HCT116 (cell line): ENCODE results near the gene CDH13. TPM values are rescaled to one million over a fixed set of nuclear protein-coding genes. Genes with fewer than 3 reads are reported as not detected.

ENCODE experiments used
- ATAC-seq: fragments of 200-7000 bp; cut with Tn5 transposase; 2 replicates; pipeline ENCODE4 v1.9.1; 2020; ENCODE audit warnings: mild to moderate bottlenecking, moderate library complexity
- BruUV-seq: library from RNA; stranded (reverse); fragments of 400-500 nt; replicated peaks from 2 replicates; lab custom pipeline; 2021; lab: Mats Ljungman, UMichigan
- CTCF ChIA-PET: fragments of 300-600 bp; sonication (Branson Sonifier 250); formaldehyde crosslinking; loops from one replicate; lab custom pipeline; 2021; ENCODE audit warnings: antibody characterized with exemption; lab: Charles Lee
- POLR2A ChIA-PET: fragments of 300-600, 350-600 bp; sonication (Branson Sonifier 250); formaldehyde crosslinking; loops from one replicate; lab custom pipeline; 2021; ENCODE audit warnings: antibody characterized with exemption; lab: Charles Lee
- RAD21 ChIA-PET, 2 experiments: fragments of 300-600 bp; sonication (Branson Sonifier 250); formaldehyde crosslinking; loops; one replicate each; lab custom pipeline; 2023; ENCODE audit warnings: low total read pairs in 2 of 2; ENCODE audit not compliant: uncharacterized antibody in 2 of 2, unreplicated experiment in 2 of 2, low non-redundant PET in 1 of 2; lab: Charles Lee
- DNase-seq: peaks from one replicate; pipeline ENCODE4 v3.0.0-alpha.2; 2010; ENCODE audit warnings: low read depth, low spot score
- H2AFZ ChIP-seq: fragments of 200-600 bp; shearing (Covaris generic), sonication (generic); 2 replicates; pipeline ENCODE4 v1.6.1; 2017; ENCODE audit warnings: low read depth, mixed run types, mixed read lengths, antibody characterized with exemption, low read length; ENCODE audit not compliant: poor library complexity, severe bottlenecking
- H3K27ac ChIP-seq: 2 replicates; pipeline ENCODE4 v1.5.1; 2012; ENCODE audit warnings: low read depth, low read length
- H3K27me3 ChIP-seq: fragments of 200-600 bp; sonication (generic); 2 replicates; pipeline ENCODE4 v1.6.1; 2016; ENCODE audit warnings: mixed run types, low read length, mixed read lengths; ENCODE audit not compliant: insufficient read depth
- H3K36me3 ChIP-seq, 2 experiments: fragments of 200-500 bp in 1 of 2; fragments of 200-600 bp in 1 of 2; sonication (Bioruptor generic) in 1 of 2; sonication (generic) in 1 of 2; 2 replicates each; pipeline versions ENCODE4 v1.5.1 to v1.6.1; 2014 to 2016; ENCODE audit warnings: low read length in 2 of 2, inconsistent platforms in 1 of 2, mixed read lengths in 1 of 2, mixed run types in 1 of 2; ENCODE audit not compliant: insufficient read depth in 2 of 2, control insufficient read depth in 1 of 2
- H3K4me1 ChIP-seq, 2 experiments: fragments of 200-600 bp in 1 of 2; sonication (generic) in 1 of 2; 2 replicates each; pipeline versions ENCODE4 v1.5.1 to v1.6.1; 2012 to 2017; ENCODE audit warnings: low read length in 2 of 2, inconsistent platforms in 1 of 2, mild to moderate bottlenecking in 1 of 2, mixed read lengths in 1 of 2, mixed run types in 1 of 2, moderate library complexity in 1 of 2; ENCODE audit not compliant: insufficient read depth in 2 of 2, control insufficient read depth in 1 of 2
- H3K4me2 ChIP-seq: fragments of 200-600 bp; sonication (generic); 2 replicates; pipeline ENCODE4 v1.6.1; 2017; ENCODE audit warnings: mixed run types, low read length, mixed read lengths
- H3K4me3 ChIP-seq, 2 experiments: fragments of 200-600 bp in 1 of 2; sonication (generic) in 1 of 2; replicated peaks in 1 of 2; 2 replicates each; pipeline ENCODE4 v1.5.1; 2011 to 2016; ENCODE audit warnings: low read length in 2 of 2, control low read depth in 1 of 2, low read depth in 1 of 2, mild to moderate bottlenecking in 1 of 2, mixed read lengths in 1 of 2, mixed run types in 1 of 2
- H3K79me2 ChIP-seq: fragments of 200-600 bp; sonication (generic); 2 replicates; pipeline ENCODE4 v1.6.1; 2017; ENCODE audit warnings: mild to moderate bottlenecking, mixed run types, low read length, moderate library complexity, mixed read lengths; ENCODE audit not compliant: insufficient read depth
- H3K9ac ChIP-seq: fragments of 200-600 bp; sonication (generic); 2 replicates; pipeline ENCODE4 v1.6.1; 2016; ENCODE audit warnings: low read length, mixed read lengths
- H3K9me2 ChIP-seq: fragments of 200-600 bp; sonication (generic), shearing (Covaris generic); 2 replicates; pipeline ENCODE4 v1.6.1; 2017; ENCODE audit warnings: mixed run types, mild to moderate bottlenecking, moderate library complexity; ENCODE audit not compliant: insufficient read depth
- H3K9me3 ChIP-seq, 2 experiments: fragments of 200-500 bp in 1 of 2; fragments of 200-600 bp in 1 of 2; sonication (Bioruptor generic) in 1 of 2; sonication (generic) in 1 of 2; 2 replicates each; pipeline ENCODE4 v1.6.1; 2014 to 2017; ENCODE audit warnings: low read length in 2 of 2, mixed read lengths in 2 of 2, inconsistent platforms in 1 of 2, low read depth in 1 of 2, mild to moderate bottlenecking in 1 of 2, mixed run types in 1 of 2, moderate library complexity in 1 of 2; ENCODE audit not compliant: control insufficient read depth in 1 of 2, insufficient read depth in 1 of 2
- H4K20me1 ChIP-seq: fragments of 200-600 bp; sonication (generic), shearing (Covaris generic); 2 replicates; pipeline ENCODE4 v1.6.1; 2017; ENCODE audit warnings: mixed run types, mild to moderate bottlenecking, moderate library complexity; ENCODE audit not compliant: insufficient read depth
- ATF3 ChIP-seq: IDR thresholded peaks from 2 replicates; pipeline ENCODE4 v1.6.1; 2012
- CBX3 ChIP-seq: IDR thresholded peaks from 2 replicates; pipeline ENCODE4 v1.6.1; 2012; ENCODE audit warnings: low read depth
- EGR1 ChIP-seq: IDR thresholded peaks from 2 replicates; pipeline ENCODE4 v1.6.1; 2012; ENCODE audit warnings: low read depth
- EZH2phosphoT487 ChIP-seq: fragments of 200-600 bp; IDR thresholded peaks from 2 replicates; pipeline ENCODE4 v1.6.1; 2018; ENCODE audit warnings: antibody characterized with exemption, borderline replicate concordance
- FOSL1 ChIP-seq: IDR thresholded peaks from 2 replicates; pipeline ENCODE4 v1.6.1; 2012; ENCODE audit warnings: low read depth
- JUND ChIP-seq: IDR thresholded peaks from 2 replicates; pipeline ENCODE4 v1.6.1; 2012
- MAX ChIP-seq: IDR thresholded peaks from 2 replicates; pipeline ENCODE4 v1.6.1; 2012
- POLR2A ChIP-seq: IDR thresholded peaks from 2 replicates; pipeline ENCODE4 v1.7.0; 2011; ENCODE audit warnings: borderline replicate concordance; ENCODE audit not compliant: insufficient read depth, insufficient read length; ENCODE audit errors: extremely low read depth
- RAD21 ChIP-seq: IDR thresholded peaks from 2 replicates; pipeline ENCODE4 v1.6.1; 2012; ENCODE audit warnings: low read depth, mild to moderate bottlenecking
- SIN3A ChIP-seq: IDR thresholded peaks from 2 replicates; pipeline ENCODE4 v1.6.1; 2012; ENCODE audit warnings: low read depth
- TCF7L2 ChIP-seq: IDR thresholded peaks from 2 replicates; pipeline ENCODE4 v1.7.0; 2011; ENCODE audit warnings: borderline replicate concordance, inconsistent platforms; ENCODE audit not compliant: insufficient read depth, insufficient read length; ENCODE audit errors: extremely low read depth
- YY1 ChIP-seq: IDR thresholded peaks from 2 replicates; pipeline ENCODE4 v1.6.1; 2011; ENCODE audit warnings: low read length, low read depth, moderate library complexity, mild to moderate bottlenecking; ENCODE audit not compliant: insufficient replicate concordance; ENCODE audit errors: extremely low read depth
- ZBTB33 ChIP-seq: IDR thresholded peaks from 2 replicates; pipeline ENCODE4 v1.6.1; 2011; ENCODE audit warnings: mild to moderate bottlenecking, low read length, moderate library complexity; ENCODE audit not compliant: insufficient replicate concordance; ENCODE audit errors: extremely low read depth
- ZFX ChIP-seq: fragments of 450-650 bp; IDR thresholded peaks from 2 replicates; pipeline ENCODE4 v1.6.1; 2017
- intact Hi-C: fragments of 100-400 bp; cut with micrococcal nuclease; formaldehyde crosslinking; loops from 2 replicates; pipeline ENCODE4 v1.10.0; 2022
- total RNA-seq: library from RNA; stranded (reverse); gene quantifications from one replicate; pipeline ENCODE4 v1.2.1, GENCODE V29; 2021; ENCODE audit not compliant: unreplicated experiment

CDH13 gene
- total RNA-seq, 1 experiment from 2014 or later: not detected

- ChIA-PET POLR2A (no interaction called here), CTCF (no interaction called here), RAD21 (no interaction called here)
- BruUV-seq: no TSS peak
- ATAC-seq: no peak
- Histone ChIP-seq H3K9ac (no peak overlapping the region), H3K27me3 (peaks cover 24% of the 10 kb centered on the region; the same call in 1 of the 2 replicates), H3K27ac (no peak overlapping the region), H2AFZ (no peak overlapping the region), H3K4me1 (no peaks in the 10 kb centered on the region), H3K9me2 (no peaks in the 10 kb centered on the region), H3K79me2 (no peaks in the 10 kb centered on the region), H3K4me2 (no peak overlapping the region), H3K9me3 (0 out of 4 replicates have a peak, but pooled peaks cover 0 to 3% of the 10 kb centered on the region in 2 experiments), H4K20me1 (no peaks in the 10 kb centered on the region), H3K4me3 (no peak overlapping the region), H3K36me3 (no peaks in the 10 kb centered on the region)
- TF ChIP-seq RAD21: no peak
- no peak for TF ChIP-seq SIN3A
- TF ChIP-seq POLR2A: no peak
- TF ChIP-seq FOSL1: no peak
- TF ChIP-seq EGR1: no peak
- TF ChIP-seq ZFX: no peak
- TF ChIP-seq ATF3: no peak
- no peak for TF ChIP-seq JUND
- TF ChIP-seq EZH2phosphoT487: no peak
- intact Hi-C loops: no loop called here
- DNase-seq: no peak
Observed at GRCh38 chr16:82583422-82583821, 43.3 kb upstream of the CDH13 start.

- Histone ChIP-seq H3K79me2 (no peaks in the 10 kb centered on the region), H3K27me3 (peaks cover 15% of the 10 kb centered on the region; the same call in 1 of the 2 replicates), H2AFZ (no peak overlapping the region), H3K4me3 (no peak overlapping the region), H3K9me2 (no peaks in the 10 kb centered on the region), H3K9me3 (0 out of 4 replicates have a peak, but pooled peaks cover 0 to 3% of the 10 kb centered on the region in 2 experiments), H3K4me1 (no peaks in the 10 kb centered on the region), H3K27ac (no peak overlapping the region), H3K4me2 (no peak overlapping the region), H4K20me1 (no peaks in the 10 kb centered on the region), H3K36me3 (no peaks in the 10 kb centered on the region), H3K9ac (no peak overlapping the region)
- ATAC-seq: no peak
- ChIA-PET RAD21 (no interaction called here), POLR2A (no interaction called here), CTCF (no interaction called here)
- no peak for DNase-seq
- intact Hi-C loops: no loop called here
- BruUV-seq: no TSS peak
- TF ChIP-seq EGR1 (no peak), MAX (no peak), POLR2A (no peak), ZBTB33 (no peak), FOSL1 (no peak), YY1 (no peak), EZH2phosphoT487 (no peak), TCF7L2 (no peak), JUND (no peak), CBX3 (no peak), ZFX (no peak)
Observed at GRCh38 chr16:82584553-82585152, 42.1 kb upstream of the CDH13 start.
